GM23248 (cell line): Measurements from ENCODE around the gene ANXA3.

Source experiments
- EZH2 ChIP-seq: fragments of 200-600 bp; sonication (generic); IDR thresholded peaks from 2 replicates; pipeline ENCODE4 v1.6.1; 2018; ENCODE audit warnings: antibody characterized with exemption, mild to moderate bottlenecking; ENCODE audit not compliant: insufficient read depth, poor library complexity, severe bottlenecking
- EZH2phosphoT487 ChIP-seq: fragments of 200-600 bp; sonication (generic); IDR thresholded peaks from 2 replicates; pipeline ENCODE4 v1.6.1; 2018; ENCODE audit warnings: antibody characterized with exemption, moderate library complexity, mild to moderate bottlenecking, low read depth; ENCODE audit not compliant: insufficient read depth

DNA sequence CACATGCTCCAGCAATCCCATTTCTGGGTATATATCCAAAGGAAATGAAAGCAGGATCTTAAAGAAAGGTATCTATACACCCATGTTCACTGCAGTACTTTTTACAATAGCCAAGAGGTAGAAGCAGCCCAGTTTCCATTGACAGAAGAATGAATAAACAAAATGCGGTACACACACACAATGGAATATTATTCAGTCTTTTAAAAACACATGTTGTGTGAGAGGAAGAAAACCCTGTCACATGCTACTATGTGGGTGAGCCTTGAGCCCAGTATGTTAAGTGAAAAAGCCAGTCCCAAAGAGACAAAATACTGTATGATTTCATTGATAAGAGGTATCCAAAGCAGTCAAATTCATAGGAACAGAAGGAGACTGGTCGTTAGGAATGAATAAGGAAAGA is 6.3 kb downstream of the ANXA3 start:
- TF ChIP-seq EZH2phosphoT487 (no peak), EZH2 (no peak)
